GM20000 (cell line): ENCODE data around the gene SEMA4A.
"Not testable (repeated sequence)": the region's sequence is repeated elsewhere in the genome, so short reads cannot be mapped to it uniquely, and the experiment has no call there.

Source experiments
- DNase-seq: peaks from one replicate; pipeline ENCODE4 v3.0.0; 2012; ENCODE audit warnings: low spot score
- TF ChIP-seq, protein P1 (sequence below): IDR thresholded peaks from 2 replicates; pipeline ENCODE4 v1.5.1; 2012; ENCODE audit warnings: mild to moderate bottlenecking, control low read depth; ENCODE audit errors: extremely low read depth, missing control alignments

Gene SEMA4A

DNA sequence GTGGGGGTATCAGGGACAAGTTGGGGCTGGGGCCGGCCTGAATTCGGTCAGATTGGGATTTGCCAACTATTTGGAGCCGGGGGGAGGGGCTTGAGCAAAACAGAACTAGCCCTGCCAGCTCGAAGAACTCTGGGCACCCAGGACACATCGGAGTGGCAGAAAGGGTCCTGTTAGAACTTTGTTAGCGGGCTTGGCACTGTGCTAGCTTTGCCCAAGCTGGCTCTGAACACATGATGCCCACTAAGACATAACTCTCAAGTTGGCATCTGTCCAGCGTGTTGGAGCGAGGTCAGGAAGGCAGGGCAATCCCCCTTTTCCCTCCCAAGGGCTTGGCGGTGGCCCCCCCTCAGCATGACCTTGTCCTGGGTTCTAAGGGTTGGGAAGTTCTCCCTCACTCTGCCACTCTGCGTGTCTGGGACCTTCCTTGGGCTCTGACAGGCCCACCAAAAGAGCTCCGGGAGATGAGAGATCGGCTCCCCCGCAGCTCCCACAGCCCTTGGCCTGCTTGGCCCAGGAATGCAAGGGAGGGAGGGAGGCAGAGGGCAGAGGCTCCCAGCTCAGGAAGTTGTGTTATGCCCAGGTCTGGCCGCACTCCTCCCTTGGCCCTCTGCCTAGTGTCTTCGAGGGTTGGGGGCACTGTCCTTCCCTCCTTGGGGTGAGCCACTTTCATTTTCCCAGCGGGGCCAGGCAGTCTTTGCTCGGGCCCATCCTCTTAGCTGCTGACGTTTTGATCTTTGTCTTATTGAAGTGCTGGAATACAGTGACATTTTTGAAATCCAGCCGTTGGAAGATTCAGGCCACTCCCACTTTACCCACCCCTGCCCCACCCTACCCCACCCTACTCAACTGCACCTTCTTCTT is 37.6 kb upstream of the SEMA4A start:
- TF ChIP-seq, protein P1, sequence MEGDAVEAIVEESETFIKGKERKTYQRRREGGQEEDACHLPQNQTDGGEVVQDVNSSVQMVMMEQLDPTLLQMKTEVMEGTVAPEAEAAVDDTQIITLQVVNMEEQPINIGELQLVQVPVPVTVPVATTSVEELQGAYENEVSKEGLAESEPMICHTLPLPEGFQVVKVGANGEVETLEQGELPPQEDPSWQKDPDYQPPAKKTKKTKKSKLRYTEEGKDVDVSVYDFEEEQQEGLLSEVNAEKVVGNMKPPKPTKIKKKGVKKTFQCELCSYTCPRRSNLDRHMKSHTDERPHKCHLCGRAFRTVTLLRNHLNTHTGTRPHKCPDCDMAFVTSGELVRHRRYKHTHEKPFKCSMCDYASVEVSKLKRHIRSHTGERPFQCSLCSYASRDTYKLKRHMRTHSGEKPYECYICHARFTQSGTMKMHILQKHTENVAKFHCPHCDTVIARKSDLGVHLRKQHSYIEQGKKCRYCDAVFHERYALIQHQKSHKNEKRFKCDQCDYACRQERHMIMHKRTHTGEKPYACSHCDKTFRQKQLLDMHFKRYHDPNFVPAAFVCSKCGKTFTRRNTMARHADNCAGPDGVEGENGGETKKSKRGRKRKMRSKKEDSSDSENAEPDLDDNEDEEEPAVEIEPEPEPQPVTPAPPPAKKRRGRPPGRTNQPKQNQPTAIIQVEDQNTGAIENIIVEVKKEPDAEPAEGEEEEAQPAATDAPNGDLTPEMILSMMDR: no peak
- no peak for DNase-seq

DNA sequence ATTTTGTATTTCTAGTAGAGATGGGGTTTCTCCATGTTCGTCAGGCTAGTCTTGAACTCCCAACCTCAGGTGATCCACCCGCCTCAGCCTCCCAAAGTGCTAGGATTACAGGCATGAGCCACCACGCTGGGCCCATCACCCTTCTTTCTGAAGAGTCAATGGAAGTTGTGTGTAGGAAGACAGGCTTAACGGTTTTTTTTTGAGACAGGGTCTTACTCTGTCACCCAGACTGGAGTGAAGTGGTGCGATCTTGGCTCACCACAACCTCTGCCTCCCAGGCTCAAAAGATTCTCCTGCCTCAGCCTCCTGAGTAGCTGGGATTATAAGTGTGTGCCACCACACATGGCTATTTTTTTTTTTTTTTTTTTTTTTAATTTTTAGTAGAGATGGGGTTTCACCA is 36.7 kb upstream of the SEMA4A start:
- DNase-seq: not testable (repeated sequence)

DNA sequence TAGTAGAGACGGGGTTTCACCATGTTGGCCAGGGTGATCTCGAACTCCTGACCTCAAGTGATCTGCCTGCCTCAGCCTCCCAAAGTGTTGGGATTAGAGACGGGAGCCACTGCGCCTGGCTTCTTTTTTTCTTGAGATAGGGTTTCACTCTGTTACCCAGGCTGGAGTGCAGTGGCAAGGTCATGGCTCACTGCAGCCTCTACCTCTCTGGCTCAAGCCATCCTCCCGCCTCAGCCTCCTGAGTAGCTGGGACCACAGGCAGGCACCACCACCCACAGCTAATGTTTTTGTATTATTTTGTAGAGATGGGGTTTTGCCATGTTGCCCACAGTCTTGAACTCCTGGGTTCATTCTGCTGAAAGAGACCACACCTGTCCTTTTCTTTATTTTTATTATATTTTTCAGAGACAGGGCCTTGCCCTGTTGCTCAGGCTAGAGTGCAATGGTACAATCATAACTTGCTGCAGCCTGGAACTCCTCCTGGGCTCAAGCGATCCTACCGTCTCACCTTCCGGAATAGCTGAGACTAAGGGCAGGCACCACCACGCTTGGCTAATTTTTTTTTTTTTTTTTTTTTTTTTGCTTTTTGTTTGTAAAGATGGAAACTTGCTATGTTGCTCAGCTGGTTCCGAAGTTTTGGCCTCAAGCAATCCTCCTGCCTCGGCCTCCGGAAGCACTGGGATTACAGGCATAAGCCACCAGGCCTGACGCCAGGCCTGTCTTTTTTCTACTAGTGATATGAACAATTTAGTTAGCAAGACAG is 35.8 kb upstream of the SEMA4A start:
- no peak for DNase-seq
- TF ChIP-seq, protein P1: no peak

DNA sequence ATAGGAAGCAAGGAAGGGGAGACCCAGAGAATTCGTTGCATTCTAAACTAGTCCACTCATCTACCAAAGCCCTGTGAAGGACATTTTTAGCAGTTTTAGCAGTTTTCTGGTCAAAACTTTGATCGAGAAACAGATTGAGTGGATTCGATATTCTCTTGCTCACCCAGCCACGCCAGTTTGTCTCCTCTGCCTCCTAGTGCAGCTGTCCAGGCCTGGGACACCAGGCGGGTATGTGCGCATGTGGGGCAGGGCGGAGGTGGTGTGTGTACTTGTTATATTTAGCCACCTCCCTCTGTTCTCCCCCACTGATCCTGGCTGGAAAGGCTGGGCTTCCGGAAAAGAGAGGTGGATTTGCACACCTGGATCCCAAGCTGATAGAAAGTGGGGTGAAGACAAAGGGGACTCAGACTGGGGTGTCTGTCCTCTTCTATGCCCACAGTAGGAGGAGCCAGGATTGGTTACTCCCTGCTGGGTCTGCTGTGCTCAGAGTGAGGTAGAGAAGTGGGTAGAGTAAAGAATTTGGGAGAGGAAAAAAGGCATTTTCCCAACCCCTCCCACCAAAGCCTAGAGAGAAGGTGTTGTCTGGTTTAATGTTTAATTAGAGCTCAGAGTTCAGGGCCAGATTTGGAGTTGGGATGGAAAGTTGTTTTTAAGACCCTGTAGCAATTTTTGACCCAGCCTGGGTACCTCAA is 35.1 kb upstream of the SEMA4A start:
- no peak for DNase-seq
- TF ChIP-seq, protein P1: no peak

DNA sequence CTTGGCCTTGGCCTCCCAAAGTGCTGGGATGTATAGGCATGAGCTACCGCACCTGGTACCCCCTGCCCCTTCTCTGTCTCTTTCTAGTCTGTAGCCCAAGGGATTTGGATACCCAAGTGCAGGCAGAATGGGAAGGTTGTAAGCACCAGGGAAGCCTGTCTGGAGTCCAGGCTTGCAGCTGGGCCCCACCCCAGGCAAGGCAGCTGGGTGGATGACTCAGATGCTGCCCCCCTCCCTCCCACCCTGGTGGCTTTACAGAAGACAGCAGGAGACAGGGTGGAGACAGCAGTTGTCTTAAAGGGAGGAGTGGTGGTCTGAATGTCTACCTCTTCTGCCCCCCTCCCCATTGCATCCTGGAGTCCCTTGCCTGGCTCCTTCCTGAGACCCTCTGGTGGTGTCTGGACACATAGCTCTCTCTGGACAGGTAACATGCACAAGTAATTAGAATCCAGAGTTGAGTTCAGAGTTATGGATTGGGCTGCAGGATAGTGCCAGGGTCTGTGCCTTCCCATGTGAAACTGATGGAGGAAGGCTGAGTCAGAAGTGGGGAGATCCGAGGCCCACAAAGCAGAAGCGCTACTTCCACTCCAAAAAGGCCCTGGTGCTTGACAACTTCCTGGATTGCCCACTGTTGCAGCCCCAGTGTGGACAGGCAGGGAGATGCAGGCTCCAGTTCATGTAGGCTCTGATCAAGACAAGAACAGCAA is 33.7 kb upstream of the SEMA4A start:
- TF ChIP-seq, protein P1: no peak

DNA sequence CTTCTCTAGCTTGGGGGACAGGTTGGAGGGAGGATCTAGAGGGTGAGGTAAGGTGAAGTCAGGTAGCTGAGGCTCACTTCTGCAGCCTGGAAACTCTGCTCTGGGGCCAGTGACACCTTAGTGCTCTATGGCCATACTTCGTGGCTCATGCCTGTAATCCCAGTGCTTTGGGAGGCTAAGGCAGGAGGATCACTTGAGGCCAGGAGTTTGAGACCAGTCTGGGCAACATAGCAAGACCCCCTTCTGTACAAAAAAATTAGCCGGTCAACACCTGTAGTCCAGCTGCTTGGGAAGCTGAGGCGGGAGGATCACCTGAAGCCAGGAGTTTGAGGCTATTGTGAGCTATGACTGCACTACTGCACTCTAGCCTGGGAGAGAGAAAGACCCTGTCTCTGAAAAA is 33.1 kb upstream of the SEMA4A start:
- no peak for DNase-seq
- TF ChIP-seq, protein P1: no peak

More for the DNA sequence above, 33.7 kb upstream of the SEMA4A start:
- DNase-seq: no peak

DNA sequence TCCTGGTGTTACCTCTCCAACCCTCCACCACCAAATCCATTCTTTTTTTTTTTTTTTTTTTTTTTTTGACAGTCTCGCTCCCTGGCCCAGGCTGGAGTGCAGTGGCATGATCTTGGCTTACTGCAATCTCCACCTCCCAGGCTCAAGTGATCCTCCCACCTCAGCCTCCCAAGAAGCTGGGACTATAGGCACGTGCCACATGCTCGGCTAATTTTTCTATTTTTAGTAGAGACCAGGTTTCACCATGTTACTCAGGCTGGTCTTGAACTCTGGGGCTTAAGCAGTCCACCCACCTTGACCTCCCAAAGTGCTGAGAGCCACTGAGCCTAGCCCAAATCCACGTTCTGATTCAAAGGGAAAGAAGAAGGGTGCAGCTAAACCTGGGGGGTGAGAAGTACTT is 32.4 kb upstream of the SEMA4A start:
- not testable (repeated sequence) for DNase-seq
